Vagina (tissue), 2 donors: ENCODE results near the gene VSIG1. TPM values are rescaled to one million over a fixed set of nuclear protein-coding genes. Genes with fewer than 3 reads are reported as not detected.

Experiments used
- DNase-seq, 2 donors: peaks; one replicate each; pipeline ENCODE4 v3.0.0-alpha.2; 2017; ENCODE audit errors: extremely low spot score in 2 of 2
- H3K27ac ChIP-seq: fragments of 200-600 bp; sonication (generic); one replicate; pipeline ENCODE4 v1.5.1; 2019
- H3K27me3 ChIP-seq: fragments of 200-600 bp; sonication (generic); one replicate; pipeline ENCODE4 v1.5.1; 2019
- H3K36me3 ChIP-seq, 2 donors: fragments of 200-600 bp; sonication (generic); one replicate each; pipeline ENCODE4 v1.5.1; 2017 to 2019
- H3K4me1 ChIP-seq: fragments of 200-600 bp; sonication (generic); one replicate; pipeline ENCODE4 v1.5.1; 2019
- H3K4me3 ChIP-seq, 2 donors: fragments of 200-600 bp; sonication (generic); 1 replicate in 1 of 2; 2 replicates in 1 of 2; pipeline ENCODE4 v1.5.1; 2016 to 2019
- H3K9me3 ChIP-seq: fragments of 200-600 bp; sonication (generic); one replicate; pipeline ENCODE4 v1.5.1; 2019
- POLR2A ChIP-seq, 2 donors: fragments of 450-650 bp; IDR thresholded peaks; one replicate each; pipeline ENCODE4 v1.6.1; 2017; ENCODE audit warnings: antibody characterized with exemption in 2 of 2, mild to moderate bottlenecking in 2 of 2, moderate library complexity in 2 of 2
- POLR2AphosphoS5 ChIP-seq, 2 donors: sonication (generic); formaldehyde crosslinking; IDR thresholded peaks; one replicate each; pipeline ENCODE4 v1.9.0; 2017; ENCODE audit warnings: antibody characterized with exemption in 2 of 2, mild to moderate bottlenecking in 2 of 2, low read depth in 1 of 2; ENCODE audit not compliant: insufficient read depth in 1 of 2
- intact Hi-C: fragments of 100-400 bp; cut with DNase I; formaldehyde crosslinking; loops from one replicate; pipeline ENCODE4 v1.15.1; 2023
- total RNA-seq: library from RNA; depleted of rRNA; stranded (reverse); fragments of >200 nt; gene quantifications from one replicate; pipeline ENCODE4 v1.2.3, GENCODE V29; 2016
- TF ChIP-seq, protein P1 (sequence below), 3 experiments: fragments of 450-650 bp in 2 of 3; fragments of 200-600 bp in 1 of 3; sonication (generic) in 1 of 3; IDR thresholded peaks; one replicate each; pipeline ENCODE4 v1.5.1; 2017 to 2019; ENCODE audit warnings: antibody characterized with exemption in 3 of 3, mild to moderate bottlenecking in 2 of 3, moderate library complexity in 2 of 3

Gene VSIG1
- total RNA-seq, 1 donor from 2014 or later = 0.25 TPM

DNA sequence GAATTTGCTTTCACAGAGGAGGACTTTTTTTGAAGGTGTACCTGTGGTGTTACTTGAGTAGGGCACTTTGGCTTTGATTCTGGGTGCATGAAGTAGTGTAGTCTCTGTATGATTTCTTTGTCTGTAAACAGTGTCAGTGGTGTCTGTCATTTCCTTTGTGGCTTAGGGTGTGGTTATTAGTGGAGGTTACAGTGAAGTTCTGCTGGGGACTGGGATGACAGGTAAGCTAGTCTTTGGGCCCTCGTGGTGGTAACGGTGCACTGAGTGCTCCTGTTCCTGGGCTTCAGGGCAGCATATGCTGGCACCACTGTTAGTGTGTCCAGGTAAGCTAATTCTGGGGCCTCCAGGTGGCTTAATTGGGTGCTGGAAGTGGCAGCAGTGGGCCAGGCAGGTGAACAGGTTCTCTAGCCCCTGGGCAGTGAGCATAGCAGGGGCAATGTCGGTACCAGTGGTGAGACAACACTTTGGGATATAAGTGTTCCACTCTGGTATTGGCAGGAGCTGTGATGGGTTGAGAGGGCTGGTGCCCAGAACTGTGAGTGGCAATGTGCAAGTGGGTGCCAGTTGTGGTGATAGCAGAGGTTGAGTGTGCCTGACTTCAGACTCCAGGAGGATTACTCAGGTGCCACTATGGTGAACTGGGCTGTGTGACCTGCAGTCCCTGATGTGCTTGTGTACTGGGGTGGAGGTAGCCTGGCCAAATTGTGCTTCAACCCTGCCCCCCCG is 26.0 kb upstream of the VSIG1 start:
- intact Hi-C loops = no loop called here
- TF ChIP-seq POLR2A (IDR thresholded peaks at IDR 0.05) (no peak), POLR2AphosphoS5 (IDR thresholded peaks at IDR 0.05; ENCODE audit: insufficient read depth in 1 of 2, low read depth in 1 of 2) (no peak)
- TF ChIP-seq, protein P1, sequence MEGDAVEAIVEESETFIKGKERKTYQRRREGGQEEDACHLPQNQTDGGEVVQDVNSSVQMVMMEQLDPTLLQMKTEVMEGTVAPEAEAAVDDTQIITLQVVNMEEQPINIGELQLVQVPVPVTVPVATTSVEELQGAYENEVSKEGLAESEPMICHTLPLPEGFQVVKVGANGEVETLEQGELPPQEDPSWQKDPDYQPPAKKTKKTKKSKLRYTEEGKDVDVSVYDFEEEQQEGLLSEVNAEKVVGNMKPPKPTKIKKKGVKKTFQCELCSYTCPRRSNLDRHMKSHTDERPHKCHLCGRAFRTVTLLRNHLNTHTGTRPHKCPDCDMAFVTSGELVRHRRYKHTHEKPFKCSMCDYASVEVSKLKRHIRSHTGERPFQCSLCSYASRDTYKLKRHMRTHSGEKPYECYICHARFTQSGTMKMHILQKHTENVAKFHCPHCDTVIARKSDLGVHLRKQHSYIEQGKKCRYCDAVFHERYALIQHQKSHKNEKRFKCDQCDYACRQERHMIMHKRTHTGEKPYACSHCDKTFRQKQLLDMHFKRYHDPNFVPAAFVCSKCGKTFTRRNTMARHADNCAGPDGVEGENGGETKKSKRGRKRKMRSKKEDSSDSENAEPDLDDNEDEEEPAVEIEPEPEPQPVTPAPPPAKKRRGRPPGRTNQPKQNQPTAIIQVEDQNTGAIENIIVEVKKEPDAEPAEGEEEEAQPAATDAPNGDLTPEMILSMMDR (IDR thresholded peaks at IDR 0.05) = no peak
- no peak overlapping the region for H3K4me3 ChIP-seq

DNA sequence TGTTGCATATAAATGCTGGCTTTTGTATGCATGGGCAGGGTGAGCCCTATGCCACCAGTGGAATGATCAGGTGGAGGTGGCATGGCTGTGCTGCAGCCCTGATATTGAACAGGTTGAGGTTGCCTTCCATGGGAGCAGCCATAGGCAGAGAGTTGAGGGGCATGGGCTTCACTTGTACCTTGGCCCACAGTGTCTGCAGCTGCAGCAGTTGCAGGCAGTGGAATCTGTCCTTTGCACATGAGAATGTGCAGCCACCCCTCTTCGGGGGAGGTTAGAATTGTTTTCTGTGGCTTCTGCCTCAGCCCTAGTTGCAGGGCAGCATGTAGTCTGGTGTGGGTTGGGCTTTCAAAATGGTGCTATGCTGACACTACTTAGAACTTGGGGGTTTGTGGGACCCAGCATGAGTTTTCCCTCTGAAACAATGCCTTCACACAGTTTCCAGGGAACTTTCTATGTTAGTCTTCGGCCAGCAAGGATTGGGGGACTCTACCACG is 25.4 kb upstream of the VSIG1 start:
- no peak overlapping the region for H3K4me3 ChIP-seq
- no peak overlapping the region for H3K27ac ChIP-seq
- no peaks in the 10 kb centered on the region for H3K9me3 ChIP-seq
- no peaks in the 10 kb centered on the region for H3K4me1 ChIP-seq
- TF ChIP-seq POLR2A (IDR thresholded peaks at IDR 0.05) = no peak
- no peak for TF ChIP-seq POLR2AphosphoS5 (IDR thresholded peaks at IDR 0.05; ENCODE audit: insufficient read depth in 1 of 2, low read depth in 1 of 2)
- TF ChIP-seq, protein P1 (IDR thresholded peaks at IDR 0.05) = no peak
- H3K27me3 ChIP-seq = no peaks in the 10 kb centered on the region
- DNase-seq = no peak
- no peaks in the 10 kb centered on the region for H3K36me3 ChIP-seq
- intact Hi-C loops = no loop called here

More for the DNA sequence above, 26.0 kb upstream of the VSIG1 start:
- no peaks in the 10 kb centered on the region for H3K4me1 ChIP-seq
- H3K9me3 ChIP-seq = no peaks in the 10 kb centered on the region
- no peaks in the 10 kb centered on the region for H3K27me3 ChIP-seq
- H3K27ac ChIP-seq = no peak overlapping the region
- H3K36me3 ChIP-seq = no peaks in the 10 kb centered on the region
- no peak for DNase-seq

DNA sequence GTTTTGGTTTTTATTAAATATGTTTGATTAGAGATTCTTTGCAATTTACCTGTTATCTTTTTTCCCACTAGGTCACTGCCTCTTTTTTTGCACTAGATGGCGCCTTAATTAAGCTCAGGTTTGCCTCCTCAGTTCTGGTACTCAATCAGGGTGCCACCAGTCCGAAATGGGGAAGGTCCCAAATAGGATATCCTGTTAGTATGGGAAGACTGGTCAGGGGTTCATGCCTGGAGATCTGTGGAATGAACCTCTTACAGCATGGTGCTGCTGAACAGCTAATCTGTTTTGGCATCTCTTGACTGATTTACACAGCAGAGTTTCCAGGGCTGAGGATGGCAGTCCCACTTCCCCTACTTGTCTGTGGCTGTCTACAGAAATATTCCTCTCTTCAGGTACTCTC is 24.2 kb upstream of the VSIG1 start:
- H3K9me3 ChIP-seq = no peaks in the 10 kb centered on the region
- intact Hi-C loops = no loop called here
- no peak overlapping the region for H3K27ac ChIP-seq
- no peak for DNase-seq
- H3K4me3 ChIP-seq = no peak overlapping the region
- no peaks in the 10 kb centered on the region for H3K27me3 ChIP-seq
- H3K36me3 ChIP-seq = no peaks in the 10 kb centered on the region
- no peak for TF ChIP-seq POLR2A (IDR thresholded peaks at IDR 0.05)
- no peak for TF ChIP-seq POLR2AphosphoS5 (IDR thresholded peaks at IDR 0.05; ENCODE audit: insufficient read depth in 1 of 2, low read depth in 1 of 2)
- TF ChIP-seq, protein P1 (IDR thresholded peaks at IDR 0.05) = peak in 2 of 3 experiments; percentile 5 to 23
- no peaks in the 10 kb centered on the region for H3K4me1 ChIP-seq

DNA sequence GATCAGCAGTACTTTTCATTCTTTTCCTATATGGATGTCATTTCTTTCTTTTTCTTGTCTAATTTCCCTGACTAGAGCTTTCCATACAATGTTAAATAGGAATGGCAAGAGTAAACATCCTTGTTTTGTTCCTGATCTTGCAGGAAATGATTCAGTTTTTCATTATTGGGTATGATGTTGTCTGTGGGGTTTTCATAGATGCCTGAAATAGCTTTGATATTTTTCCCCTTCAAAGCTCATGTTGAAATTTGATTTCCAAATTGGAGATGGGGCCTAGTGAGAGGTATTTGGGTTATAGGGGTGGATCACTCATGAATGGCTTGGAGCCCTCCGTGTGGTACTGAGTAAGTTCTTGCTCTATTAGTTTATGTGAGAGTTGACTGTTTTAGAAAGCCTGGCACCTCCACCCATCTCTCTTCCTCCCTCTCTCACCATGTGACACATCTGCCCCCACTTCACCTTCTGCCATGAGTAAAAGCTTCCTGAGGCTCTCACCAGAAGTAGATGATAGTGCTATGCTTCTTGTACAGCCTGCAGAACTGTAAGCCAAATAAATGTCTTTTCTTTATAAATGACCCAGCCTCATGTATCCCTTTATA is 22.3 kb upstream of the VSIG1 start:
- no peaks in the 10 kb centered on the region for H3K9me3 ChIP-seq
- intact Hi-C loops = no loop called here
- no peak overlapping the region for H3K4me3 ChIP-seq
- H3K27ac ChIP-seq = no peak overlapping the region
- no peaks in the 10 kb centered on the region for H3K4me1 ChIP-seq
- no peaks in the 10 kb centered on the region for H3K27me3 ChIP-seq
- no peak for TF ChIP-seq POLR2A (IDR thresholded peaks at IDR 0.05)
- TF ChIP-seq POLR2AphosphoS5 (IDR thresholded peaks at IDR 0.05; ENCODE audit: insufficient read depth in 1 of 2, low read depth in 1 of 2) = no peak
- TF ChIP-seq, protein P1 (IDR thresholded peaks at IDR 0.05) = no peak
- no peaks in the 10 kb centered on the region for H3K36me3 ChIP-seq
- no peak for DNase-seq

DNA sequence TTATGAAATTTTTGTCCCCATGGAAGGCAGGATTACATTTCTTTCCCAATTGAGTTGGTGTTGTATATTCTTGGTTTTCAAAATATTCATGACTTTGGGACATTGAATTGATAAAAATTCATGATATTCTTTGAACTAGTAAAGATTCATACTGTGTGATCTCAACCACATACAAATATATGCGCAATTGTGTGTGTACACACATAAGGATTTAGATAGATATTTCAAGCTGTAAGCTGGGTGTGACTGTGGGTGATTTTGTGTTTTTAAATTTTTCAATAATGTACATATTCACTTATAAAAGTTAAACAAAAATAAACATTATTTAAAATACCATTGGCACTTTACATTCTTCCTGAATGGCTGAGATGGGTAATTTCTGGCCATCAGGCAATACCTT is 19.5 kb upstream of the VSIG1 start:
- TF ChIP-seq POLR2AphosphoS5 (IDR thresholded peaks at IDR 0.05; ENCODE audit: insufficient read depth in 1 of 2, low read depth in 1 of 2) (no peak), POLR2A (IDR thresholded peaks at IDR 0.05) (no peak)
- TF ChIP-seq, protein P1 (IDR thresholded peaks at IDR 0.05) = no peak
- H3K27me3 ChIP-seq = no peaks in the 10 kb centered on the region
- H3K27ac ChIP-seq = no peak overlapping the region
- H3K4me3 ChIP-seq = no peak overlapping the region
- no peaks in the 10 kb centered on the region for H3K4me1 ChIP-seq
- H3K9me3 ChIP-seq = no peaks in the 10 kb centered on the region
- intact Hi-C loops = no loop called here
- no peaks in the 10 kb centered on the region for H3K36me3 ChIP-seq
- DNase-seq = no peak
